HepG2 (cell line): ENCODE data around the gene DCTN3. TPM values are rescaled to one million over a fixed set of nuclear protein-coding genes. Genes with fewer than 3 reads are reported as not detected.

Source experiments
- CHCHD3 ChIP-seq: sonication (generic); formaldehyde crosslinking; IDR thresholded peaks from 2 replicates; pipeline ENCODE4 v1.8.0; 2022; ENCODE audit warnings: mild to moderate bottlenecking, missing genetic modification reagents, moderate library complexity
- GLI4 ChIP-seq: sonication (generic); formaldehyde crosslinking; IDR thresholded peaks from 2 replicates; pipeline ENCODE4 v1.5.1; 2020; ENCODE audit warnings: missing genetic modification reagents, mild to moderate bottlenecking, moderate library complexity, borderline replicate concordance
- HMGA1 ChIP-seq: sonication (generic); formaldehyde crosslinking; conservative IDR thresholded peaks from 2 replicates; pipeline ENCODE4 v1.4.0; 2020; ENCODE audit warnings: missing genetic modification reagents
- IKZF4 ChIP-seq: sonication (generic); formaldehyde crosslinking; IDR thresholded peaks from 2 replicates; pipeline ENCODE4 v1.5.1; 2020; ENCODE audit warnings: borderline replicate concordance, mild to moderate bottlenecking, low read depth, missing genetic modification reagents; ENCODE audit errors: not compliant biosample characterization
- KDM5A ChIP-seq: fragments of 200-600 bp; sonication (generic); IDR thresholded peaks from 2 replicates; pipeline ENCODE4 v1.7.0; 2018; ENCODE audit warnings: antibody characterized with exemption, mild to moderate bottlenecking, low read length, borderline replicate concordance
- MAF1 ChIP-seq: sonication (generic); formaldehyde crosslinking; IDR thresholded peaks from 2 replicates; pipeline ENCODE4 v1.5.0; 2020; ENCODE audit warnings: missing genetic modification reagents, borderline replicate concordance
- MTA3 ChIP-seq: sonication (generic); formaldehyde crosslinking; IDR thresholded peaks from 2 replicates; pipeline ENCODE4 v1.4.0; 2020; ENCODE audit warnings: missing genetic modification reagents
- NFRKB ChIP-seq: fragments of 450-650 bp; IDR thresholded peaks from 2 replicates; pipeline ENCODE4 v1.6.1; 2017
- TSC22D2 ChIP-seq: sonication (generic); formaldehyde crosslinking; IDR thresholded peaks from 2 replicates; pipeline ENCODE4 v1.5.1; 2020; ENCODE audit warnings: missing genetic modification reagents, mild to moderate bottlenecking, borderline replicate concordance
- ZNF260 ChIP-seq: sonication (generic); formaldehyde crosslinking; IDR thresholded peaks from 2 replicates; pipeline ENCODE4 v1.4.0; 2020; ENCODE audit warnings: missing genetic modification reagents, low read depth, mild to moderate bottlenecking, borderline replicate concordance
- ZNF761 ChIP-seq: sonication (generic); formaldehyde crosslinking; conservative IDR thresholded peaks from 2 replicates; pipeline ENCODE4 v1.4.0; 2020; ENCODE audit warnings: mild to moderate bottlenecking, missing genetic modification reagents
- polyA plus RNA-seq, 8 experiments: library from polyadenylated mRNA; depleted of rRNA in 3 of 8; stranded (reverse) in 7 of 8; unstranded in 1 of 8; fragments of >200 nt; fragmentation: Illumina TruSeq in 4 of 8; extraction: Trizol in 4 of 8; gene quantifications; 2 replicates each; pipeline versions ENCODE4 v1.2.1 to v1.2.3, GENCODE V29; 2011 to 2016; ENCODE audit warnings: low read depth in 4 of 8, missing spikeins in 1 of 8, mixed read lengths in 1 of 8; ENCODE audit not compliant: insufficient read depth in 1 of 8
- total RNA-seq, 5 experiments: library from RNA; depleted of rRNA; stranded (reverse); fragments of >200 nt; fragmentation: Illumina TruSeq; extraction: Trizol; gene quantifications; 2 replicates each; pipeline ENCODE4 v1.2.3, GENCODE V29; 2016; ENCODE audit warnings: low read depth in 1 of 5
- TF ChIP-seq, protein P1 (sequence below): sonication (generic); formaldehyde crosslinking; IDR thresholded peaks from 2 replicates; pipeline ENCODE4 v1.9.0; 2021; ENCODE audit warnings: mild to moderate bottlenecking, missing genetic modification reagents
- TF ChIP-seq, protein P2 (sequence below): sonication (generic); formaldehyde crosslinking; conservative IDR thresholded peaks from 2 replicates; pipeline ENCODE4 v1.4.0; 2020; ENCODE audit warnings: missing genetic modification reagents
- TF ChIP-seq, protein P3 (sequence below): sonication (generic); formaldehyde crosslinking; IDR thresholded peaks from 2 replicates; pipeline ENCODE4 v1.5.1; 2020; ENCODE audit warnings: missing genetic modification reagents, mild to moderate bottlenecking, borderline replicate concordance
- TF ChIP-seq, protein P4 (sequence below): sonication (generic); formaldehyde crosslinking; IDR thresholded peaks from 2 replicates; pipeline ENCODE4 v1.4.0; 2020; ENCODE audit warnings: missing genetic modification reagents
- TF ChIP-seq, protein P5 (sequence below): sonication (generic); formaldehyde crosslinking; IDR thresholded peaks from 2 replicates; pipeline ENCODE4 v1.4.0; 2020; ENCODE audit warnings: mild to moderate bottlenecking, missing genetic modification reagents

Gene DCTN3
- total and polyA plus RNA-seq, 2 of the 13 experiments (the other 11 are each of a cell fraction or from before 2014, with no cell fraction given), result 27.4 to 34.5 TPM

DNA sequence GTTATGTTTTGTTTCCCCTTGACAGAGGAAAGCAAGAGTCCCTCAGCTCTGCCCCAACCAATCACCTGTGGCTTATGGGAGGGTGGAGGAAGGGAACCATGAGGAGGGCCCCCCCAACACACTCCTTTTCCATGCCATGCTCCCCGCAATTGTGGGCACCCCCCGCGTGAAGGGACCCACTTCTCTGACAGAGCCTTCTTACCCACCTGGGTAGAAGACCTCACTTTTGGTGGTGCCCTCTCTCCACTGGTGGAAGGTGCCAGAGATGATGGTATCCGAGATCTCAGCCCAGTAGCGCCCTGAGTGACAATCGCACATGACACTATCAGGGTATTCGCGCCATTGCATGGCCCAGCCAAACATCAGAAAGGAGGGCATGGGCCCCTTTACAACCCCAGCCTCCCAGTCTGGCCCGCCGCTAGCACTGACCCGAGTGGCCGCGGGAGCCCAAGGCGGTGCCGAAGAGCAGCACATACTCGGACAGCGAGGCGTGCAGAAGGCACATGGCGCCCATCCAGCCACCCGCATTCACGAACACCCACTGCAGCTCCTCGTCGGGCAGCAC is 16.6 kb upstream of the DCTN3 start (continued):
- TF ChIP-seq, protein P1, sequence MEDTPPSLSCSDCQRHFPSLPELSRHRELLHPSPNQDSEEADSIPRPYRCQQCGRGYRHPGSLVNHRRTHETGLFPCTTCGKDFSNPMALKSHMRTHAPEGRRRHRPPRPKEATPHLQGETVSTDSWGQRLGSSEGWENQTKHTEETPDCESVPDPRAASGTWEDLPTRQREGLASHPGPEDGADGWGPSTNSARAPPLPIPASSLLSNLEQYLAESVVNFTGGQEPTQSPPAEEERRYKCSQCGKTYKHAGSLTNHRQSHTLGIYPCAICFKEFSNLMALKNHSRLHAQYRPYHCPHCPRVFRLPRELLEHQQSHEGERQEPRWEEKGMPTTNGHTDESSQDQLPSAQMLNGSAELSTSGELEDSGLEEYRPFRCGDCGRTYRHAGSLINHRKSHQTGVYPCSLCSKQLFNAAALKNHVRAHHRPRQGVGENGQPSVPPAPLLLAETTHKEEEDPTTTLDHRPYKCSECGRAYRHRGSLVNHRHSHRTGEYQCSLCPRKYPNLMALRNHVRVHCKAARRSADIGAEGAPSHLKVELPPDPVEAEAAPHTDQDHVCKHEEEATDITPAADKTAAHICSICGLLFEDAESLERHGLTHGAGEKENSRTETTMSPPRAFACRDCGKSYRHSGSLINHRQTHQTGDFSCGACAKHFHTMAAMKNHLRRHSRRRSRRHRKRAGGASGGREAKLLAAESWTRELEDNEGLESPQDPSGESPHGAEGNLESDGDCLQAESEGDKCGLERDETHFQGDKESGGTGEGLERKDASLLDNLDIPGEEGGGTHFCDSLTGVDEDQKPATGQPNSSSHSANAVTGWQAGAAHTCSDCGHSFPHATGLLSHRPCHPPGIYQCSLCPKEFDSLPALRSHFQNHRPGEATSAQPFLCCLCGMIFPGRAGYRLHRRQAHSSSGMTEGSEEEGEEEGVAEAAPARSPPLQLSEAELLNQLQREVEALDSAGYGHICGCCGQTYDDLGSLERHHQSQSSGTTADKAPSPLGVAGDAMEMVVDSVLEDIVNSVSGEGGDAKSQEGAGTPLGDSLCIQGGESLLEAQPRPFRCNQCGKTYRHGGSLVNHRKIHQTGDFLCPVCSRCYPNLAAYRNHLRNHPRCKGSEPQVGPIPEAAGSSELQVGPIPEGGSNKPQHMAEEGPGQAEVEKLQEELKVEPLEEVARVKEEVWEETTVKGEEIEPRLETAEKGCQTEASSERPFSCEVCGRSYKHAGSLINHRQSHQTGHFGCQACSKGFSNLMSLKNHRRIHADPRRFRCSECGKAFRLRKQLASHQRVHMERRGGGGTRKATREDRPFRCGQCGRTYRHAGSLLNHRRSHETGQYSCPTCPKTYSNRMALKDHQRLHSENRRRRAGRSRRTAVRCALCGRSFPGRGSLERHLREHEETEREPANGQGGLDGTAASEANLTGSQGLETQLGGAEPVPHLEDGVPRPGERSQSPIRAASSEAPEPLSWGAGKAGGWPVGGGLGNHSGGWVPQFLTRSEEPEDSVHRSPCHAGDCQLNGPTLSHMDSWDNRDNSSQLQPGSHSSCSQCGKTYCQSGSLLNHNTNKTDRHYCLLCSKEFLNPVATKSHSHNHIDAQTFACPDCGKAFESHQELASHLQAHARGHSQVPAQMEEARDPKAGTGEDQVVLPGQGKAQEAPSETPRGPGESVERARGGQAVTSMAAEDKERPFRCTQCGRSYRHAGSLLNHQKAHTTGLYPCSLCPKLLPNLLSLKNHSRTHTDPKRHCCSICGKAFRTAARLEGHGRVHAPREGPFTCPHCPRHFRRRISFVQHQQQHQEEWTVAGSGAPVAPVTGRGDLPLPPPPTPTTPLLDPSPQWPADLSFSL, result no peak
- TF ChIP-seq MAF1 (CRISPR knock-in tag), result no peak
- TF ChIP-seq, protein P2, sequence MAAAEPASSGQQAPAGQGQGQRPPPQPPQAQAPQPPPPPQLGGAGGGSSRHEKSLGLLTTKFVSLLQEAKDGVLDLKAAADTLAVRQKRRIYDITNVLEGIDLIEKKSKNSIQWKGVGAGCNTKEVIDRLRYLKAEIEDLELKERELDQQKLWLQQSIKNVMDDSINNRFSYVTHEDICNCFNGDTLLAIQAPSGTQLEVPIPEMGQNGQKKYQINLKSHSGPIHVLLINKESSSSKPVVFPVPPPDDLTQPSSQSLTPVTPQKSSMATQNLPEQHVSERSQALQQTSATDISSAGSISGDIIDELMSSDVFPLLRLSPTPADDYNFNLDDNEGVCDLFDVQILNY, result no peak
- TF ChIP-seq ZNF761 (CRISPR knock-in tag), result no peak; the same call in 1 of the 2 replicates
- TF ChIP-seq, protein P3, sequence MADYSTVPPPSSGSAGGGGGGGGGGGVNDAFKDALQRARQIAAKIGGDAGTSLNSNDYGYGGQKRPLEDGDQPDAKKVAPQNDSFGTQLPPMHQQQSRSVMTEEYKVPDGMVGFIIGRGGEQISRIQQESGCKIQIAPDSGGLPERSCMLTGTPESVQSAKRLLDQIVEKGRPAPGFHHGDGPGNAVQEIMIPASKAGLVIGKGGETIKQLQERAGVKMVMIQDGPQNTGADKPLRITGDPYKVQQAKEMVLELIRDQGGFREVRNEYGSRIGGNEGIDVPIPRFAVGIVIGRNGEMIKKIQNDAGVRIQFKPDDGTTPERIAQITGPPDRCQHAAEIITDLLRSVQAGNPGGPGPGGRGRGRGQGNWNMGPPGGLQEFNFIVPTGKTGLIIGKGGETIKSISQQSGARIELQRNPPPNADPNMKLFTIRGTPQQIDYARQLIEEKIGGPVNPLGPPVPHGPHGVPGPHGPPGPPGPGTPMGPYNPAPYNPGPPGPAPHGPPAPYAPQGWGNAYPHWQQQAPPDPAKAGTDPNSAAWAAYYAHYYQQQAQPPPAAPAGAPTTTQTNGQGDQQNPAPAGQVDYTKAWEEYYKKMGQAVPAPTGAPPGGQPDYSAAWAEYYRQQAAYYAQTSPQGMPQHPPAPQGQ, result no peak
- TF ChIP-seq TSC22D2, result no peak
- TF ChIP-seq KDM5A, result no peak
- no peak for TF ChIP-seq CHCHD3 (CRISPR knock-in tag)
- TF ChIP-seq MTA3 (CRISPR knock-in tag), result no peak
- TF ChIP-seq, protein P4, sequence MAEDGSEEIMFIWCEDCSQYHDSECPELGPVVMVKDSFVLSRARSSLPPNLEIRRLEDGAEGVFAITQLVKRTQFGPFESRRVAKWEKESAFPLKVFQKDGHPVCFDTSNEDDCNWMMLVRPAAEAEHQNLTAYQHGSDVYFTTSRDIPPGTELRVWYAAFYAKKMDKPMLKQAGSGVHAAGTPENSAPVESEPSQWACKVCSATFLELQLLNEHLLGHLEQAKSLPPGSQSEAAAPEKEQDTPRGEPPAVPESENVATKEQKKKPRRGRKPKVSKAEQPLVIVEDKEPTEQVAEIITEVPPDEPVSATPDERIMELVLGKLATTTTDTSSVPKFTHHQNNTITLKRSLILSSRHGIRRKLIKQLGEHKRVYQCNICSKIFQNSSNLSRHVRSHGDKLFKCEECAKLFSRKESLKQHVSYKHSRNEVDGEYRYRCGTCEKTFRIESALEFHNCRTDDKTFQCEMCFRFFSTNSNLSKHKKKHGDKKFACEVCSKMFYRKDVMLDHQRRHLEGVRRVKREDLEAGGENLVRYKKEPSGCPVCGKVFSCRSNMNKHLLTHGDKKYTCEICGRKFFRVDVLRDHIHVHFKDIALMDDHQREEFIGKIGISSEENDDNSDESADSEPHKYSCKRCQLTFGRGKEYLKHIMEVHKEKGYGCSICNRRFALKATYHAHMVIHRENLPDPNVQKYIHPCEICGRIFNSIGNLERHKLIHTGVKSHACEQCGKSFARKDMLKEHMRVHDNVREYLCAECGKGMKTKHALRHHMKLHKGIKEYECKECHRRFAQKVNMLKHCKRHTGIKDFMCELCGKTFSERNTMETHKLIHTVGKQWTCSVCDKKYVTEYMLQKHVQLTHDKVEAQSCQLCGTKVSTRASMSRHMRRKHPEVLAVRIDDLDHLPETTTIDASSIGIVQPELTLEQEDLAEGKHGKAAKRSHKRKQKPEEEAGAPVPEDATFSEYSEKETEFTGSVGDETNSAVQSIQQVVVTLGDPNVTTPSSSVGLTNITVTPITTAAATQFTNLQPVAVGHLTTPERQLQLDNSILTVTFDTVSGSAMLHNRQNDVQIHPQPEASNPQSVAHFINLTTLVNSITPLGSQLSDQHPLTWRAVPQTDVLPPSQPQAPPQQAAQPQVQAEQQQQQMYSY (CRISPR knock-in tag), result 0 out of 2 replicates have a peak, but pooled peaks have one; percentile 14
- TF ChIP-seq IKZF4 (CRISPR knock-in tag), result peak; percentile 77
- no peak for TF ChIP-seq NFRKB
- no peak for TF ChIP-seq HMGA1 (CRISPR knock-in tag)
- TF ChIP-seq ZNF260 (CRISPR knock-in tag), result no peak
- 0 out of 2 replicates have a peak, but pooled peaks have one; percentile 64 for TF ChIP-seq GLI4 (CRISPR knock-in tag)
- TF ChIP-seq, protein P5, sequence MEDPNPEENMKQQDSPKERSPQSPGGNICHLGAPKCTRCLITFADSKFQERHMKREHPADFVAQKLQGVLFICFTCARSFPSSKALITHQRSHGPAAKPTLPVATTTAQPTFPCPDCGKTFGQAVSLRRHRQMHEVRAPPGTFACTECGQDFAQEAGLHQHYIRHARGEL (CRISPR knock-in tag), result no peak
